ENCODE results near the gene AKAP6. TPM values are rescaled to one million over a fixed set of nuclear protein-coding genes. Genes with fewer than 3 reads are reported as not detected.

Gene AKAP6
- total RNA-seq, 2 experiments from 2014 or later = 0.82 to 0.85 TPM

- ATAC-seq (no peak), DNase-seq (no peak)
- no peak overlapping the region for H3K27ac Mint-ChIP-seq
- H3K4me1 Mint-ChIP-seq = no peaks in the 10 kb centered on the region
- no peaks in the 10 kb centered on the region for H3K27me3 Mint-ChIP-seq
- no peak overlapping the region for H3K4me3 Mint-ChIP-seq
- peaks cover 6% of the 10 kb centered on the region for H3K9me3 Mint-ChIP-seq (ENCODE audit: low read depth)
- CTCF ChIA-PET = no interaction called here
- no peaks in the 10 kb centered on the region for H3K36me3 Mint-ChIP-seq
Measured at GRCh38 chr14:32865827-32866376, 536.8 kb downstream of the AKAP6 start.

GRCh38 chr14:32883188-32883587 is 554.1 kb downstream of the AKAP6 start:
- Mint-ChIP-seq H3K36me3 (no peaks in the 10 kb centered on the region), H3K27ac (no peak overlapping the region), H3K4me3 (no peak overlapping the region), H3K9me3 (ENCODE audit: low read depth) (peaks cover 6% of the 10 kb centered on the region), H3K4me1 (no peaks in the 10 kb centered on the region), H3K27me3 (no peaks in the 10 kb centered on the region)
- ATAC-seq = no peak
- CTCF ChIA-PET = no interaction called here
- no peak for DNase-seq

Other genes with a start within 250 kb of the AKAP6 start
- gene RNU6-7, start 127.3 kb upstream of the AKAP6 start, total RNA-seq = not detected
- gene RNU6-8, start 126.0 kb upstream of the AKAP6 start, total RNA-seq = not detected

Data from activated CD8-positive, alpha-beta memory T cell treated with anti-CD3 and anti-CD28 coated beads, Interleukin-2, amount 10 ng/mL, durations not matched to agents 7 days and 5 days (primary cell).